HG03342 (cell line): ENCODE results near the gene NINJ1.
A peak's percentile ranks its signal among the peaks of the same experiment; 100 is the strongest.

Experiments used
- ATAC-seq: cut with Tn5 transposase; IDR thresholded peaks from one replicate; pipeline ENCODE4 v1.9.1; 2021; ENCODE audit warnings: mild to moderate bottlenecking, moderate library complexity; ENCODE audit not compliant: unreplicated experiment

NINJ1 gene

DNA sequence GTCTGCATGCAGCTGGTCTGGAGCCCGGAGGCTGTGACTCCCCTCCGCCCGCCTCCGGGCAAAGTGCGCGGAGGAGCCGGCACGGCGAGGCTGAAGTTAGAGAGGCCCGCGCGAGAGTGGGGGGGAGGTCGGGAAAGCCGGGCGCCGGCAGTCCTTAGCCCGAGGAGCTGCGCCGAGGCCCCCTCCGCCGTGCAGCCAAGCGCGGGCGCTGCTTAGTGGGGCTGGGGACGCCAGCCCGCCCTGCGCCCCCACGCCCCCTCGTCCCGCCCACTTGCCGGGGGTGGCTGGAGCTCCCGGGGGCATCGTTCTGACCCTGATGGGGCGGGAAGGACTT, 403 bp downstream of the NINJ1 start:
- peak; percentile 50 for ATAC-seq

DNA sequence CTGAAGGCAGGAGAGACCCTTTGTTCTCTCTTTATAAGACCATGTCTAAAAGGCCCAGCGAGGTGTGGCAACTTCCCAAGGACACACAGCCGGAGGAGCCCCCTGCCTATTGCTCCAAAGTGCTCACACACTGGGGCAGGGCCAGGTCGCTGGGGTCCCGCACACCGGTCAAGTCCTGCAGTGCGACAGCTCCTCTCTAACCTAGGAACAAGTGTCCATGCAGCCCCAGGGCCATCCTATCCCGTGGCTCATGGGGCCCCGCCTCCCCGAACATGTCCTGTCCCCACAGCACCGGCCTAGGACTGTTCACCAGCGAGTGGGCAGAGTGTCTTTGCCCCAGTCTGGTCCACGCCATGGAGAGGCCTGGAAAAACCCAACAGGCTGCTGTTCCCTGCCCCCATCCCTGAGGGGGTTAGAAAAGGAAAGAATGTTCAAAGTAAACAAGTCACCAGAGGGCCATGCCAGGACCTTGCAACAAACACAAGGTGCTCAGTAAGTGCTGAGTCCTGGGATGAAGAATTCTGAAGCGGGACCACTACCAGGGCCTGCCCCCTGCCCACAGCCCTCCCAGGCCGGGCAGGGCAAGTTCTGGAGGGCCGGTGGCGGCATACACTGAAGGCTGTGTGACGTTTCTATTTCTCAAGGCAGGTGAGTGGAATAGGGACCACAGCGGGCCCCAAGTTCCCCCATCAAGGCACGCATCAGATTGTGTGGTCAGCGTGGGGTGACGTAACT, 938 bp downstream of the NINJ1 start:
- ATAC-seq, result no peak

DNA sequence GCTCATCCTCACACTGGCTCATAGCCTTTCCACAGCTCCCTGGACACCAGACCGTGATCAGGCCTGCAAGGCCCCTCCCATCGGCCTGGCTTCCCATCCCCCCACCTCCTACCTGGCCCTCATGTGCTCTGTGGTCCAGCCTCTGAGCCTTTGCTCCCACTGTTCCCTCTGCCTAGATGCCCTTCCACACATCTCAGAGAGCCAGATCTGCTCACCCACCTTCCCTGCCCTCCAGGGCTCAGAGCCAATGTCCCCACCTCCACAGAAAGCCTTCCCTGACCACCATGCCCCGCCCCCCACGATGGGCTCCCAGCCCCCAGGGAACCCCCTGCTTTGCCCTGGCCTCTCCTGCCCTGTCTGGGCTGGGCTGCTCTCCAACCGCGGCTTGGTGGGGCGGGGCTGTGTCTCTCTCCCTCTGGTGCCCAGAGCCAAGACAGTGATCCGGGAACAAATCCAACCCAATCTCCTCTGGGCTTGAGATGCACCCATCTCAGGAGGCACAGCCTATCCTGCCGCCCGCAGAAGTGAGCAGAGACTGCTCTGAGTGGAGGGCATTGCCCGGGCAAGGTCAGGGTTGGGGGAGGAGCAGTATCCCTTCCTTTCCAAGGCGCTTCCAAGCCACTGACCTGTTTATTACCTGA, 1.6 kb downstream of the NINJ1 start:
- no peak for ATAC-seq

DNA sequence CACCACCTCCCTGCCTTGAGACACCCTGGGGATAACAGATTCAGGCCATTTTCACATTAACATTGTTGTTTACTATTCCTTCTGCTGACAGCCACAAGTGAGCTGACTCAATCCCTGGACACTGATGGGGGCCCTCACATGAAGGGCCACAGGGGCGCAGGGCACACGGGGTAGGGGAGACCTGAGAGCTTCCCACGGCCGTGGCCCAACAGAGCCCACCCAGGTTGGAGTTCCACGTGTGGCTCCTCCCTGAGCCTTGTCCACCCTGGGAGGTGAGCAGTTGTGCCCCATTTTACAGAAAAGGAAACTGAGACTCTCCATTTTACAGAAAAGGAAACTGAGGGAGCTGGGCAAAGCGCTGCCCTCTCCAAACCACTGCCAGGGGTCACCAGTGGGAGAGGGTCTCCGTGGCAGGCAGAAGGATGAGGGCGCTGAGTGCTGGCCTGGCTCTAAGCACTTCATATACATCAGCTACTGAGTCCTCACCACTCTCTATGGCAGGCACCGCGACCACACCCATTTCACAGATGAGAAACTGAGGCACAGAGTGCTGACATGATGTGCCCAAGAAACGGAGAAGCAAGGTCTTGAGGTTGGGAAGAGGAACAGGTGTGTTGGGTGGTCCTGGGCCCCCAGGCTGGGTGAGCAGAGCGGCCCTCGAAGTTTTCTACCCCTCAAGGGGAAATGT, 2.3 kb downstream of the NINJ1 start:
- ATAC-seq, result no peak

DNA sequence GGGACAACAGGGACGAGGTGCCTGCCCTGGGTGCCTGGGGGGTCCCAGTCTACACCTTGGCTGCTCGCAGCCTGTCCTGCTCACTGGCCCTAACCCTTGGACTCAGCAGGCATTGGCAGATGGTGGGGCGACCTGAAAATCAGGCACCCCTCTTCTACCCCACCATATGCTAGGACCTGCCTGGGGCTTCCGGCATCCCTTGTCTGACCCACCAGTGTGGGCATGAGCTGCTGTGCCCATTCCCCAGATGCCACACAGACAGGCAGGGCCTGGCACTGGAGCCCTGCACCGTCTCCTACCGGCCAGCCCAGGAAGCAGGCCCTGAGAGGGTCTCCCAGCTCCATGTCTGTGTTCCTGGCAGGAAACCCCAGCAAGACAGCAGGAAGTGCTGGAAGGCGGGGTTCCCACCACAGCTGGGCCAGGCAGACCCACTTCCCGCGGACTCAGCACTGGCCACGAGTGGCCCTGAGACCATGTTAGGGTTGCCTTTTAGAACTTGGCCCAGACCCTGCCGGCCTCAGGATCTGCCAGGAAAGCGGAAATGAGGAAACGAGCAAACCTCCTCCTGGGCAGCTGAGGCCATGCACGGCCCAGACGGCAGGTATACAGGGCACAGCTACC, 3.1 kb downstream of the NINJ1 start:
- ATAC-seq, result no peak

DNA sequence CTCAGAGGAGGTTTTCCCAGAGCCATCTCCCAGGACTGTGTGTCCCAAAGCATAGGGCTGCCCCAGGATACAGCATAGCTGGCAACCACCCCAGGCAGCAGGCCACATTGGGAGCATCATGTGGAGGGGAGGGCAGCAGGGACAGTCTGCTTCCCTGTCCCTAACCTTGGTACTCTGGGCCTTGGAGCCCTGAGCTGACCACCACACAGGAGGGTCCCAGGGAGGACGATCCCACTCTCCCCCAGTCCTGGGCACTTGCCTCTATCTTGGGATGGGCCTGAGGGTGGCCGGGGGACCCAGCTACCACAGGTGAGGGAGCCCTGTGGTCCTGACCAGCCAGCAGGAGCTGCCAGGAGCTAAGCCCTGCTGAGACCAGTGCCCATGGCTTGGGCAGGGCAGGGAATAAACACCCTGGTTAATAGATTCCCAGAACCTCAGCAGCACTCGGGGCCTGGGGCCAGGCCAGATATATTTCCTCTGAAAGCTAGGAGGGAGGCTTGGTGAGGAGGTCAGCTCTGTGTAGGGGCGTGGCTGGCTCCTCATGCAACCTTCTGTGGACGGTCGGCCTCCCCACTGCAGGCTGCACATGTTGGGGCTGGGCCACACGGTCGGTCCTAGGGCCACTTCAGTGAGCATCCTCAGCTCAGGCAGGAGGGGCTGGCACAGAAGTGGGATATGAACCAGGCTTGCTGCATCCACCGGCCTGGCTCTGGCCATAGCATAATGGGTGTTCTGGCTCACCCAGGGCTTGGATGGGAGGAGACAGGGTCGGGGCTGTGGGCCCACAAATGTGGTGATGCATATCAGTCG, 4.2 kb downstream of the NINJ1 start:
- ATAC-seq, result no peak

GRCh38 chr9:93129286-93129685, 4.8 kb downstream of the NINJ1 start:
- no peak for ATAC-seq

- ATAC-seq, result no peak
Observed at GRCh38 chr9:93128715-93129224, 5.3 kb downstream of the NINJ1 start.

DNA sequence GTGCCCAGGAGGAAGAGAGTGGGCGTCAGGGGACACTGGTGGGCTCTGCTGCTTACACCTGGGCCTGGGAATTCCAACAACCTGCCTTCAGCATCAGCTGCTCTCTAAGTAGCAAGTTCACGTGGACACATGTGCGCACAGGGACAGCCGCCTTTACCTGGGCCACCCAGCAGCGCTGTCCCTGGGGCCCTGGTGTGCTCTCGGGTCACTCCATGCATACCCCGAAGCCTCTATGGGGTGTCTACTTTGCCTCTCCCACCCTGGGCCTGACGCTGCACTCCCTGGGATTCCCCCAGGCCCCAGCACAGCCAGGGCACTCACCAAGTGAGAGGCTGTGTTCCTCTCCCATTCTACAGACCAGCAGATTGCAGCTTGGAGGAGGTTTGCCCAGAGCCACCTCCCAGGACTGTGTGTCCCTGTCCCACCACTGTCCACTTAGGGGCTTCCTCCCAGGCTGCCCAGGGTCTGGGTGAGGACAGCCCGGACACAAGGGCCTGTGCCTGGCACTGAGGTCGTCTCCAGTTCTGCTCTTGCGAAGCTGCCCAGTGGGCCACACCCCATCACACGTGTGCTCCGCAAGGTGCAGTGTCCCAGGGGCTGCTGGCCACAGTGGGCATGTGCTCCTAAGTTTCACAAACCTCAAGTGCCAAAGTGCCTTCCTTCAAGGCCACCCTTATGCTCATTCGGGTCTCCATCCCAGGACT, 5.9 kb downstream of the NINJ1 start:
- ATAC-seq, result no peak

DNA sequence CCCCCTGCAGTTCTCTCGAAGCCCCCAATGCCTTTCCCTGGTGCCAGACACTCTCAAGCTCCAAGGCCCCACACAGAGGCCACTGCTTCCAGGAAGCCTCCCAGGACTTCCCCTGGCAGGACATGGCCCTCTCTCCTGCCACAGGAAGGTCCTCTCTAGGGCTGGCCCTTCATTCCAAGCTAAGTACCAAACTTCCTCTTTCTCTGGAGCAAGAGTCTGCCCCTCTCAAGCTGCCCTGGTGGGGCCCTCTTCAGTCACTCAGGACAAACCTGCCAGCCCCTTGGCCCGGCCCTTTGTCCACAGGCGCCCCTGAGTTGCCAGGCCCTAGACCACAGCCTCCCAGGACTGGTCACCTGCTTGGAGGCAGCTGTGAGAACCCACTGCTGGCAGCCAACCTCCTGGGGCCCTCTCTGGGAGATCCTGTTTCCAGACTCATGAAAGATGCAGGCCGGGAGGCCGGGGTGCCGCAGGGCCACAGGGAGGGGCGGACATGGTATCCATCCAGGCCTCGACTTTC, 6.6 kb downstream of the NINJ1 start:
- no peak for ATAC-seq

DNA sequence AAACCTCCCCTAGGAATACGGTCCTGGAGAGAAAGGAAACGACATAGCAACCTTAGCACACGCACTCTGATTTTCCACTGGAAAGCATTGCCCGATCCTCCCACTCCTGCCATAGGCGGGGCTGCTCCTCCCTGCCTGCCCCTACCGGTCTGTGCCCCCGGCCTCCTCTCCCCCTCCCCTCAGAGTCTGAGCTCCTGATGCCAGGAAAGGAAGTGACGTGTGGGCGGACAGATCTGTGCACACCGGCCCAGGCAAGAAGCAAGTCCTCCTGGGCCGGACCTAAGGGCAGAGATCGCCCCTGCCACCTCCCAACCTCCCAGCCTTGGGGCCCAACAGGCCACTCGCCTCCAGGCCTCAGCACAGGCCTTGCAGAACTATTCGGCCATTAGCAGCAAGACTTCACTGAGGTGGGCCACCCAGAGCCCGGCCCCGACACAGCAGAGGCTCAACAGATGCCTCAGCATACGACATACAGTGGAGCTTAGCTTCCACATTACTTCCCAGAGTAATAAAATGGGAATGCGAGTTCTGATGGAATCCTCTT, 7.2 kb downstream of the NINJ1 start:
- no peak for ATAC-seq

GRCh38 chr9:93126151-93126781, 7.8 kb downstream of the NINJ1 start:
- ATAC-seq, result no peak

GRCh38 chr9:93125331-93125894, 8.6 kb downstream of the NINJ1 start:
- no peak for ATAC-seq

DNA sequence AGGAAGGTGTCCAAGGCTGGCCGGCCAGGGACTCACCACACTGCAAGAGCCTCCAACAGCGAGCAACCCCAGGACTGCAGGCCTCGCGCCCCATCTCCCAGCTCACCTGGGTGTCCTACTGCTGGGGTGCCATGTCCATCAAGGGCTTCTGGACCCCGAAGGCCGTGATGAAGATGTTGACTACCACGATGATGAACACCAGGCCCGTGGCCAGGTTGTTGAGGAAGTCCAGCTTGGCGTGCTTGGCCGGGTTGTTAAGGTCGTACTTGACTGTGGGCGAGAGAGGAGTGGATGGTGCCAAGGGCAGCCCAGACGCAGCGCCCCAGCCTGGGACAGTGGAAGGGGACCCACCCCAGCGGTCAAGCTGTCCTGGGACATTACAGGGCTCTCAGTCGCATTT, 9.3 kb downstream of the NINJ1 start:
- no peak for ATAC-seq

- ATAC-seq, result no peak
Observed at GRCh38 chr9:93123561-93124283, 10.3 kb downstream of the NINJ1 start.

DNA sequence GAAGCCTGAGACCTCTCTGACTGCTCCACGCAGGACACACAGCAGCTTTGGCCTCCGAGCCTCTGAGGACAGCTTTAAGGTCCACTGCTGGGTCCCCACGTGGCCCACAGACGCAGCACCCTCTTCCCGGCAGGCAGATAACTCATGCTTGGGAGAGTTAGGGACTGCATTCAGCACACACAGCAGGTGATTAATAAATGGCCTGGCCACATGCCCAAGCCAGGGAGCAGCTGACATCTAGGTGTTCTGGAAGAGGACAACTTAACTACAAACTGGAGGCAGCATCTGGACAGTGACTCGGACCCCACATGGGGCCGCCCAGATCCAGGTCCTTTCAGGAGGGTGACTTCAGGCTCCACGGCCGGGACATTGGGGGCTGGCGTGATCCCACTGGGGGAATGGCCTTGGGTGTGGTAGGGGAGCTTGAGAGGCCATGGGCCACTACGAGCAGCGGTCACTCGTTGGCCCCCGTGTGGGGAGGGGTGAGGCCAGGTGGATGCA, 11.3 kb downstream of the NINJ1 start:
- no peak for ATAC-seq

GRCh38 chr9:93121316-93122241, 12.5 kb downstream of the NINJ1 start:
- no peak for ATAC-seq
